IPS DF 6.9 (cell line): ENCODE results near the gene GADD45G.

Source experiments
- DNase-seq: peaks from one replicate; pipeline ENCODE4 v3.0.0-alpha.2; 2013; ENCODE audit warnings: low read depth, low spot score
- H3K27ac ChIP-seq: one replicate; pipeline ENCODE4 v1.5.1; 2013; ENCODE audit warnings: low read length, control low read depth
- H3K27me3 ChIP-seq: 2 replicates; pipeline ENCODE4 v1.6.1; 2013; ENCODE audit warnings: mild to moderate bottlenecking, low read length; ENCODE audit not compliant: control insufficient read depth, insufficient read depth
- H3K36me3 ChIP-seq: 2 replicates; pipeline ENCODE4 v1.6.1; 2013; ENCODE audit warnings: low read length; ENCODE audit not compliant: control insufficient read depth, insufficient read depth
- H3K4me1 ChIP-seq: 2 replicates; pipeline ENCODE4 v1.6.1; 2013; ENCODE audit warnings: low read length; ENCODE audit not compliant: control insufficient read depth, insufficient read depth
- H3K4me3 ChIP-seq: 2 replicates; pipeline ENCODE4 v1.5.1; 2013; ENCODE audit warnings: mild to moderate bottlenecking, low read length
- H3K9me3 ChIP-seq: 2 replicates; pipeline ENCODE4 v1.6.1; 2013; ENCODE audit warnings: low read length, inconsistent platforms; ENCODE audit not compliant: control insufficient read depth, insufficient read depth
- WGBS: extraction: QIAGEN DNeasy Blood & Tissue Kit; methylation state at CpG from one replicate; pipeline ENCODE4 v1.1.7; 2013; ENCODE audit warnings: mixed read lengths, missing lambda C conversion rate; ENCODE audit not compliant: insufficient read length, insufficient coverage; 5-methylcytosine and 5-hydroxymethylcytosine counted together

GADD45G gene

GRCh38 chr9:89604729-89605464 is at the start of gene GADD45G:
TSS of gene GADD45G (plus strand) at chr9:89605012. CDS start at chr9:89605122, 110 bp downstream.
- H3K9me3 ChIP-seq = no peaks in the 10 kb centered on the region
- H3K36me3 ChIP-seq = peaks cover 8% of the 10 kb centered on the region
- H3K4me3 ChIP-seq = peak within 1 kb of the TSS; percentile 83
- no peak for DNase-seq
- peaks cover 3% of the 10 kb centered on the region; the same call in 1 of the 2 replicates for H3K4me1 ChIP-seq
- no peaks in the 10 kb centered on the region; the same call in 1 of the 2 replicates for H3K27me3 ChIP-seq
- H3K27ac ChIP-seq = no peak within 1 kb of the TSS
- WGBS = no CpG with 5 or more reads among the region's 63 CpGs

GRCh38 chr9:89555036-89555415 is 49.8 kb upstream of the GADD45G start:
- Histone ChIP-seq H3K27ac (no peak overlapping the region), H3K36me3 (no peaks in the 10 kb centered on the region), H3K4me1 (peaks cover 4% of the 10 kb centered on the region; the same call in 1 of the 2 replicates), H3K4me3 (no peak overlapping the region), H3K9me3 (no peaks in the 10 kb centered on the region), H3K27me3 (no peaks in the 10 kb centered on the region)
- no CpG with 5 or more reads among the region's 7 CpGs for WGBS
- DNase-seq = no peak

DNA sequence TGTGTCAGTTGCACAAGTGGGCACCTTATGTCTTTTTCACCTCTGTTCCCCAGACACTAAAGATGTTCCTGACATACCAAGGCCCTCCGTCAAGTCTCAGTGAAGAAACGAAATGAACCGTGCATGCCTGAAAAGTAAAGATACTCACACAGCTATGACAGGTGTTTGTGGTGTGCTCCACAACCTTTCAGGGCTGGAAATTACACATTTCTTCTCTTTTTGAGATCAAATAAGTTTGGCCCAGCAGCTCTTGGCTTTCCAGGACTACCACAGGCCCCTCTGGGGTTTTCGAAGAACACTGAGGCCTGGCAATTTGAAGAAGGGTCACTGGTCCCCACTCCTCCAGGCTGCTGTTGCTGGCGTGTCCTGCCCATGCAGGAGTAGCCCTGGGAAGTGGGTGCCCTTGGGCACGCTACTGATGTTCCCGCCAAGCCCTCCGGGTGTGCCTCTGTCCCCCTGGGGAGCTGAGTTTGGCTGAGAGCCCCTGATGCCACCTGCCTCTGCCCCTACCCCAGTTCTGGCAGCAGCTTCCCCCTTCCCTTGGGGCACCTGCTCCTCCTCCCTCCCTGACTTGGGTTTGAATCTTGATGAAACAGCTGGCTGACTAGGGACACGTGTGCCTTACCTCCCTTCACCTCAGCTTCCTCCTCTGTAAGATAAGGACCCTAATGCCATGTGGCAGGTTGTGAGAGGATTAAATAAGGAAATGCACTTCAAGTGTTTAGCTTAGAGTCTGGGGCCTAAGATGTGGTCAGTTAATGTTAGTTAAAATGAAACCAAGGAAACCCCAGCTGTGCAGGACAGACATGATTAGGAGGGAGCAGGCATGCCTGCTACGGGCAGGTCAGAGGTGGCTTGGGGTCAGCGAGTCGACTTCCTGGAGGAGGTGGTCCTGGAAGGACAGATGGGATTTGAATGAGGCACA is 49.1 kb upstream of the GADD45G start:
- Histone ChIP-seq H3K27ac (no peak overlapping the region), H3K27me3 (no peaks in the 10 kb centered on the region), H3K4me1 (peaks cover 4% of the 10 kb centered on the region; the same call in 1 of the 2 replicates), H3K36me3 (no peaks in the 10 kb centered on the region), H3K9me3 (no peaks in the 10 kb centered on the region), H3K4me3 (no peak overlapping the region)
- WGBS = no CpG with 5 or more reads among the region's 12 CpGs
- DNase-seq = no peak

DNA sequence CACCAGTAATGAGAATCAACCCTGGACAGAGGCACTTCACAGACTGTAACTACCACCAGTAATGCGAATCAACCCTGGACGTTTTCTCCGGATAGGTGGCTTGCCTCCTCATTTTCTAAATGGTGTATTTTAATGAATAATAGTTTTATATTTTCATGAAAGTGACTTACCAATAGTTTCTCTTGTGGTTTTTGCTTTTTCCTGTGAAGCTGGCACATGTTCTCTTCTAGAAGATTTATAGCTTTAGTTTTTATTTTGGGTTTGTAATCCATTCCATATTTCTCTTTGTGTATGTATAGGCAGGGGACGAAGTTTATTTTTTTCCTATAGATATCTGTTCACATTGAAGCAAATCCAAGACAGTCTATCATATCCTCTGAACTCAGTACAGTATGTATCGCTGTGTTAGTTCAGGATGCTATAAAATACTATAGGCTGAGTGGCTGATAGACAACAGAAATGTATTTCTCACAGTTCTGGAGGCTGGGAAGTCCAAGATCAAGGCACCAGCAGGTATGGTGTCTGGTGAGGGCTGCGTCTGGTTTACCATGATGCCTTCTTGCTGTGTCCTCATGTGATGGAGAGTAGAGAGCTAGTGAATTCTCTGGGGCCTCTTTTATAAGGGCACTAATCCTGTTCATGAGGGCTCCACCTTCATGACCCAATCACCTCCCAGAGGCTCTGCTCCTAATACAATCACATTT is 46.5 kb upstream of the GADD45G start:
- Histone ChIP-seq H3K4me3 (no peak overlapping the region), H3K27ac (no peak overlapping the region), H3K9me3 (no peaks in the 10 kb centered on the region), H3K36me3 (no peaks in the 10 kb centered on the region), H3K27me3 (no peaks in the 10 kb centered on the region), H3K4me1 (peaks cover 4% of the 10 kb centered on the region; the same call in 1 of the 2 replicates)
- no peak for DNase-seq
- WGBS = no CpG with 5 or more reads among the region's 6 CpGs

DNA sequence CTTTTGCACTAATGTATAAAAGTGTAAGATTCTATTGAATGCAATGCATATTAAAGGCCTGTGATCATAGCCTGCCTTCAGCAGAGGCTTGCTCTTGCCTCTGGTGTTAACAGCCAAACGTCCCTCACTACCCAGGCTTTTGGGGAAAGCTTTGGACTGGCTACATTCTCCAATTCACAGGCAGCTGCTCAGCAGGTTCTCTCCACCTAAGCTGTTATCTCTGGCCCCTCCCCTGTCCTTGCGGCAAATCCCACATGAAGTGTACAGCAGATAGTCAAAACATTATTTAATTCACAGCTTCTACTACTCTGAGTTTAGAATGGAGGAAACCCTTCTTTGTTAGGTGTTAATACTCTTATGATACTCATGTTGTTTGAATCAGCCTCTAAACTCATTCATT is 45.9 kb upstream of the GADD45G start:
- Histone ChIP-seq H3K4me3 (no peak overlapping the region), H3K4me1 (no peaks in the 10 kb centered on the region), H3K27me3 (no peaks in the 10 kb centered on the region), H3K9me3 (no peaks in the 10 kb centered on the region), H3K36me3 (no peaks in the 10 kb centered on the region), H3K27ac (no peak overlapping the region)
- WGBS = no CpG with 5 or more reads among the region's 2 CpGs
- DNase-seq = no peak

- WGBS = no CpG with 5 or more reads among the region's 10 CpGs
- Histone ChIP-seq H3K27ac (no peak overlapping the region), H3K4me3 (no peak overlapping the region), H3K36me3 (no peaks in the 10 kb centered on the region), H3K4me1 (no peaks in the 10 kb centered on the region), H3K9me3 (no peaks in the 10 kb centered on the region), H3K27me3 (no peaks in the 10 kb centered on the region)
- no peak for DNase-seq
Observed at GRCh38 chr9:89562186-89562814, 42.5 kb upstream of the GADD45G start.

GRCh38 chr9:89563571-89564345 is 41.1 kb upstream of the GADD45G start:
- no peak overlapping the region for H3K4me3 ChIP-seq

DNA sequence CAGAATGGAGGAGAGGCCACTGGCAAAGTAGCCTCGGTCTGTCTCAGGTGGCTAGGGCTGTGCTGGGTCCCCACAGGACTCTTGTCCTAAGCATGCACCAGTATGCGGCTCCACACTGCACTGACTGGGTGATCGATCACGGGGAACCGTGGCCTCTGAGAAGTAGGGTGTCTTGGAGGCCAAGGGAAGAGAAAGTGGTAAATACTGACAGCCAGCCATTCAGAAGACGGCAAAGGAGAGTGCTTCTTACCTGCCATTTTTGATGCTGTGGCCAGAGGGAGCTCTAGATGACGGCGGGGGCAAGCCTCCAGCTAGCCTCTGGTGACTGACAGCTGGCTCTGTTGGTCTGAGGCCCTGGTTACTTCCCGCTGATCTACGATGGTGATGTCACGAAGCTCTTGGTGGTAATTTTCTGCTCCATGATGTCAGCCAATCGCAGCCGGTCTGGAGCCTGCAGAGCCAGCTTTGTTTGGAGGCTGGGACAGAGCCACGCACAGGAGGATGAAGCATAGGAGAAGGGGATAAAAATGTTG is 40.4 kb upstream of the GADD45G start:
- Histone ChIP-seq H3K36me3 (no peaks in the 10 kb centered on the region), H3K4me3 (no peak overlapping the region), H3K4me1 (no peaks in the 10 kb centered on the region), H3K9me3 (no peaks in the 10 kb centered on the region), H3K27ac (no peak overlapping the region), H3K27me3 (no peaks in the 10 kb centered on the region)
- WGBS = no CpG with 5 or more reads among the region's 14 CpGs
- DNase-seq = peak; percentile 52

More at GRCh38 chr9:89563571-89564345, 41.1 kb upstream of the GADD45G start:
- Histone ChIP-seq H3K36me3 (no peaks in the 10 kb centered on the region), H3K4me1 (no peaks in the 10 kb centered on the region), H3K27me3 (no peaks in the 10 kb centered on the region), H3K27ac (no peak overlapping the region), H3K9me3 (no peaks in the 10 kb centered on the region)
- no peak for DNase-seq
- no CpG with 5 or more reads among the region's 15 CpGs for WGBS

- no CpG with 5 or more reads among the region's 2 CpGs for WGBS
- no peaks in the 10 kb centered on the region for H3K9me3 ChIP-seq
- H3K4me1 ChIP-seq = no peaks in the 10 kb centered on the region
- no peak for DNase-seq
- H3K27ac ChIP-seq = no peak overlapping the region
- no peaks in the 10 kb centered on the region for H3K36me3 ChIP-seq
- no peak overlapping the region for H3K4me3 ChIP-seq
- H3K27me3 ChIP-seq = no peaks in the 10 kb centered on the region
Observed at GRCh38 chr9:89567649-89568048, 37.2 kb upstream of the GADD45G start.
